SK-N-SH treated with all-trans-retinoic acid at 6 μM for 48 hours (cell line): ENCODE data around the gene FNTB.

Source experiments
- ARNTL ChIP-seq: fragments of 450-650 bp; formaldehyde crosslinking; IDR thresholded peaks from 2 replicates; pipeline ENCODE4 v1.5.0; 2020; ENCODE audit warnings: low read depth, mild to moderate bottlenecking, moderate library complexity, borderline replicate concordance
- BACH2 ChIP-seq: fragments of 250-450 bp; sonication (Bioruptor Pico); IDR thresholded peaks from 2 replicates; pipeline ENCODE4 v1.9.0; 2021; ENCODE audit warnings: mild to moderate bottlenecking, borderline replicate concordance
- CREB5 ChIP-seq: fragments of 250-450 bp; sonication (Bioruptor Pico); IDR thresholded peaks from 2 replicates; pipeline ENCODE4 v1.5.1; 2020; ENCODE audit warnings: low read depth, mild to moderate bottlenecking, moderate library complexity
- RARB ChIP-seq: fragments of 250-450 bp; sonication (Bioruptor Pico); IDR thresholded peaks from 2 replicates; pipeline ENCODE4 v1.8.0; 2021; ENCODE audit warnings: mild to moderate bottlenecking, moderate library complexity
- TOX ChIP-seq: fragments of 250-450 bp; sonication (Bioruptor Pico); IDR thresholded peaks from 2 replicates; pipeline ENCODE4 v1.8.0; 2021; ENCODE audit warnings: mild to moderate bottlenecking, moderate library complexity, borderline replicate concordance
- ZFP3 ChIP-seq: fragments of 250-450 bp; sonication (Bioruptor Pico); IDR thresholded peaks from 2 replicates; pipeline ENCODE4 v1.5.0; 2020; ENCODE audit warnings: mild to moderate bottlenecking, moderate library complexity
- TF ChIP-seq, protein P1 (sequence below): fragments of 250-450 bp; sonication (Bioruptor Pico); IDR thresholded peaks from 2 replicates; pipeline ENCODE4 v1.8.0; 2020; ENCODE audit warnings: mild to moderate bottlenecking, moderate library complexity, borderline replicate concordance
- TF ChIP-seq, protein P2 (sequence below): fragments of 250-450 bp; sonication (Bioruptor Pico); IDR thresholded peaks from 2 replicates; pipeline ENCODE4 v1.8.0; 2021; ENCODE audit warnings: low read depth, mild to moderate bottlenecking, moderate library complexity, borderline replicate concordance

GRCh38 chr14:65003394-65003793, 16.7 kb downstream of the FNTB start:
- no peak for TF ChIP-seq ARNTL (CRISPR knock-in tag)
- no peak for TF ChIP-seq BACH2 (CRISPR knock-in tag)
- TF ChIP-seq ZFP3 = no peak
- TF ChIP-seq CREB5 (CRISPR knock-in tag) = no peak
- TF ChIP-seq, protein P1, sequence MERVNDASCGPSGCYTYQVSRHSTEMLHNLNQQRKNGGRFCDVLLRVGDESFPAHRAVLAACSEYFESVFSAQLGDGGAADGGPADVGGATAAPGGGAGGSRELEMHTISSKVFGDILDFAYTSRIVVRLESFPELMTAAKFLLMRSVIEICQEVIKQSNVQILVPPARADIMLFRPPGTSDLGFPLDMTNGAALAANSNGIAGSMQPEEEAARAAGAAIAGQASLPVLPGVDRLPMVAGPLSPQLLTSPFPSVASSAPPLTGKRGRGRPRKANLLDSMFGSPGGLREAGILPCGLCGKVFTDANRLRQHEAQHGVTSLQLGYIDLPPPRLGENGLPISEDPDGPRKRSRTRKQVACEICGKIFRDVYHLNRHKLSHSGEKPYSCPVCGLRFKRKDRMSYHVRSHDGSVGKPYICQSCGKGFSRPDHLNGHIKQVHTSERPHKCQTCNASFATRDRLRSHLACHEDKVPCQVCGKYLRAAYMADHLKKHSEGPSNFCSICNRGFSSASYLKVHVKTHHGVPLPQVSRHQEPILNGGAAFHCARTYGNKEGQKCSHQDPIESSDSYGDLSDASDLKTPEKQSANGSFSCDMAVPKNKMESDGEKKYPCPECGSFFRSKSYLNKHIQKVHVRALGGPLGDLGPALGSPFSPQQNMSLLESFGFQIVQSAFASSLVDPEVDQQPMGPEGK = no peak
- TF ChIP-seq, protein P2, sequence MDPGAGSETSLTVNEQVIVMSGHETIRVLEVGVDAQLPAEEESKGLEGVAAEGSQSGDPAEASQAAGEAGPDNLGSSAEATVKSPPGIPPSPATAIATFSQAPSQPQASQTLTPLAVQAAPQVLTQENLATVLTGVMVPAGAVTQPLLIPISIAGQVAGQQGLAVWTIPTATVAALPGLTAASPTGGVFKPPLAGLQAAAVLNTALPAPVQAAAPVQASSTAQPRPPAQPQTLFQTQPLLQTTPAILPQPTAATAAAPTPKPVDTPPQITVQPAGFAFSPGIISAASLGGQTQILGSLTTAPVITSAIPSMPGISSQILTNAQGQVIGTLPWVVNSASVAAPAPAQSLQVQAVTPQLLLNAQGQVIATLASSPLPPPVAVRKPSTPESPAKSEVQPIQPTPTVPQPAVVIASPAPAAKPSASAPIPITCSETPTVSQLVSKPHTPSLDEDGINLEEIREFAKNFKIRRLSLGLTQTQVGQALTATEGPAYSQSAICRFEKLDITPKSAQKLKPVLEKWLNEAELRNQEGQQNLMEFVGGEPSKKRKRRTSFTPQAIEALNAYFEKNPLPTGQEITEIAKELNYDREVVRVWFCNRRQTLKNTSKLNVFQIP (CRISPR knock-in tag) = no peak
- no peak for TF ChIP-seq TOX (CRISPR knock-in tag)
- TF ChIP-seq RARB (CRISPR knock-in tag) = no peak
